ENCODE results near the gene AHNAK2.
"Not testable (repeated sequence)": the region's sequence is repeated elsewhere in the genome, so short reads cannot be mapped to it uniquely, and the experiment has no call there.

AHNAK2 gene

GRCh38 chr14:104895207-104895785, 82.9 kb downstream of the AHNAK2 start:
- DNase-seq = no peak

DNA sequence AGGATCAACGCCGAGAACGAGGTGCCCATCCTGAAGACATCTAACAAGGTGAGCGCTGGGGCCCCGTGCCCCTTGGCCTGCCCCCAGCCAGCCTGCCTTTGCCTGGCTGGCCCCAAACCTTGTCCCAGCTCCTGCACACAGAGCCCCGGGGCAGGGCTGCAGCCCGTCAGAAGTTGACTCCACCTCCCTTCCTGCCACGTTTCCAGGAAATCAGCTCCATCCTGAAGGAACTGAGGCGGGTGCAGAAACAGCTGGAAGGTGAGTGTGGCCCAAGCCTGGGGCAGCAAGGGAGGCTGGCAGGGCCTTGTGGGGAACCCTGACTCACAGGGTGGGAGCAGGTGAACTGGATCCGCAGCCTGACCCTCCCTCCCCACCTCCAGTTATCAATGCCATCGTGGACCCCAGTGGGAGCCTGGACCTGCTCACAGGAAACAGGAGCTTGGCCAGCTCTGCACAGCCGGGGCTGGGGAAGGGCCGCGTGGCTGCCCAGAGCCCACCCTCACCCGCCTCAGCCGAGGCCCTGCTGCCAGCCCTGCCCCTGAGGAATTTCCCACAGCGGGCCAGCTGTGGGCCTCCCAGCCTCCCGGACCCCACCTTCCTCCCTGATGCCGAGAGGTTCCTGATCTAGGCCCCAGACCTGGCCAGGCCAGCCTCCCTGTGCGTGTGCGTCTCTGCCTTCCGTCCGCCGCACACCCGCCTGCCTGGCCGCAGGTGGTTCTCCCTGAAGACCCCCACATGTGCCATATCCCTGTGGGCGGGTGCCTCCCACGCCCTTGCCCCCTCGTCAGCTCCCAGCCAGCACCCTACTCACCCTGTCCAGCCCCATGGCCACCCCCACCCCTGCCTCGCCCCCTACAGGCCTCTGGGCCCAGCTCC, 83.6 kb downstream of the AHNAK2 start:
- no peak for DNase-seq

GRCh38 chr14:104893435-104894207, 84.6 kb downstream of the AHNAK2 start:
- DNase-seq = no peak

- no peak for DNase-seq
Measured at GRCh38 chr14:104892531-104893434, 85.4 kb downstream of the AHNAK2 start.

DNA sequence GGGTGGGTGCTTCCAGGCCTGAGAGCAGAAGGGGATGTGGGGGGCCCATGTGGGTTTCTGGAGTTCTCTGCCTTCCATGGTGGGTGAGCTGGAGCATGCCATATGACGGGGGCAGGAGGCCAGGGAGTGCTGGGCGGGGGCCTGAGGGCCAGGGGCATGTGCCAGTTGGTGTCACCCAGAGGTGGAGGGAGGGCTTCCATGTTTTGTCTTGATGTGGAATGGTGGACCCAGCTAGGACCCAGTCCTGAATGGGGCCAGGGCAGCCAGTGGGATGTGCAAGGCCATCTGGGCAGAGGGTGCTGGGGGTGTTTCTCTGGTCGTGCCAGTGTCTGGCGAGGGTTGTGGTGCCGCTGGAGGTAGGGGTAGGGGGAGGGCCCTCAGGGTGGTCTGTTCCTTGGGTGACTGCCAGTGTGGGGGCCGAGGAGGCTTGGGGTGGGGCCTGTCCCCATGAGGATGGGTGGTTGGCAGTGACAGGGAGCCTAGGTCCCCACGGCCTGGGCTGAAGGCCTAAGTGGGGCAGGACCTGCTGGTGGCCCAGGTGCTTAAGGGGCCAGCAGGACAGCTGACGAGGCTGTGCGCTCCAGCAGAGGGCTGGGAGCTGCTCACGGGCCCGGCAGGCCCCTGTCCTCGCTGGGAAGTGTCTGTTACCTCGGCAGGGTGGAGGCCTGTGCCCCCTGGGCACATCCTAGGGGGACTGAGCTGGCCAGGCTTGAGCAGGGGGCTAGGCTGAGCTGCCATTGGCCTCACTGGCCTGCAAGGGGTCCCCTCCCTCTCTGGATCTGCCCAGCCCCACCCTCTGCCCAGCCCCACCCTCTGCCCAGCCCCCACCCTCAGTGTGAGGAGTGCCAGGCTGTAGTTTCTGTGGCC, 86.3 kb downstream of the AHNAK2 start:
- DNase-seq = no peak

DNA sequence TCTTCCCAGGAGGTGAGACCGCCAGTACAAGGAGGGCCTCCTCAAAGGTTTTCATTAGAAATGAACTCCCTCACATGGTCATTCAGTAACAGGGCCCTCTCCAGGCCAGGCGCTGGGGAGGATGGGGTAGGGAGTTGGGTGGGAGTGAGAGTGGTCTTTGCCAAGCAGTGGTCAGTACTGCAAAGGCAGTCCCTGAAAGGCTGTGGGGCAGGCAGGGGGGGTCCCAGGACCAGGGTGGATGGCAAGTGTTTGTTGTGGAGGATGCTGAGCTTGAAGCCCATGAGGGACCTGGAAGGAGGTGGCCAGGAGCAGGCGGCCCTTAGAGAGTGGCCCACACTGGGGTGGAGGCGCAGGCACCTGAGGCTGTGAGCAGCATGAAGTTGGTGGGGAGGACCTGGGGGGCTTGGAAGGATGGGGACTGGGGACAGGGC, 87.0 kb downstream of the AHNAK2 start:
- DNase-seq = no peak

GRCh38 chr14:104890292-104890691, 87.9 kb downstream of the AHNAK2 start:
- not testable (repeated sequence) for DNase-seq

GRCh38 chr14:104889375-104889757, 88.8 kb downstream of the AHNAK2 start:
- no peak for DNase-seq

DNA sequence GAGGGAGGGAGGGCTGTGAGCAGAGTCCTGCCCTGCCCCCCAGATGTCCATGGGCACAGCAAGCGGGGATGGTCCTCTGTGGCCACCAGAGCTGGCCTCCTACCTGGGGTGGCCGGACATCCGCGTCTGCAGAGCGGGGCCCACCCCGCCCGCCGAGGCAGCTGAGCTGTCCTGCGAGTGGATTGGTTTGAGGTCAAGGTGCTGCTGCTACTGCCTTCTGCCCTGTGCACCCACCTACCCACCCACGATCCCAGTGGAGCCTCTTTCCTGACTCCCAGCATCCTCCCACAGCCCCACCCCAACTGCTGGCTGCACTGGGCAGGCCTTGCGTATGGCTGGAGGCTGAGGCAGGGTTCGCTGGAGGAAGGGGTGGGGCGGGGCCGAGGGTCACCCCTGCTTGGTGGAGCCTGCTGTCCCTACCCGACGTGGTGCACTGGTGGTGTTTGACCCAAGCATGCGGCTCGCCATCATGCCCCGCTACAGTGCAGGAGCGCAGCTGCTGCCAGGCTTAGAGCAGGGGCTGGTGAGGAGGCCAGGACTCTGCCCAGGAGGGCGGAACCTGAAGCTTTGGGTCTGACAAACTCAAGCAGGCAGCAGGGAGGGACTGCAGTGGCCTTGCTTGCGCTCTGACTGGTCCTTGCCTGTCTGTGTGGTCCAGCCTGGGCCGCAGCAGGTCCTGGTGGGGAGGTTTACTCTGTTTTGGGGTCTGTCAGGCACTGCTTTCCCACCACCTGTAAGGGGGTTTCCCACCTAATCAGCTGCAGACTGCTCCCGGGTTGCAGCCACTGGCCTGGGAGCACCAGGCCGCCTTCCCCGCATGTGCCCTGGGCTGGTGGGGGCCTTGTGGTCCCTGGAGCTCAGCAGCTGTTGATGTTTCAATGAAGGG, 89.4 kb downstream of the AHNAK2 start:
- DNase-seq = no peak

DNA sequence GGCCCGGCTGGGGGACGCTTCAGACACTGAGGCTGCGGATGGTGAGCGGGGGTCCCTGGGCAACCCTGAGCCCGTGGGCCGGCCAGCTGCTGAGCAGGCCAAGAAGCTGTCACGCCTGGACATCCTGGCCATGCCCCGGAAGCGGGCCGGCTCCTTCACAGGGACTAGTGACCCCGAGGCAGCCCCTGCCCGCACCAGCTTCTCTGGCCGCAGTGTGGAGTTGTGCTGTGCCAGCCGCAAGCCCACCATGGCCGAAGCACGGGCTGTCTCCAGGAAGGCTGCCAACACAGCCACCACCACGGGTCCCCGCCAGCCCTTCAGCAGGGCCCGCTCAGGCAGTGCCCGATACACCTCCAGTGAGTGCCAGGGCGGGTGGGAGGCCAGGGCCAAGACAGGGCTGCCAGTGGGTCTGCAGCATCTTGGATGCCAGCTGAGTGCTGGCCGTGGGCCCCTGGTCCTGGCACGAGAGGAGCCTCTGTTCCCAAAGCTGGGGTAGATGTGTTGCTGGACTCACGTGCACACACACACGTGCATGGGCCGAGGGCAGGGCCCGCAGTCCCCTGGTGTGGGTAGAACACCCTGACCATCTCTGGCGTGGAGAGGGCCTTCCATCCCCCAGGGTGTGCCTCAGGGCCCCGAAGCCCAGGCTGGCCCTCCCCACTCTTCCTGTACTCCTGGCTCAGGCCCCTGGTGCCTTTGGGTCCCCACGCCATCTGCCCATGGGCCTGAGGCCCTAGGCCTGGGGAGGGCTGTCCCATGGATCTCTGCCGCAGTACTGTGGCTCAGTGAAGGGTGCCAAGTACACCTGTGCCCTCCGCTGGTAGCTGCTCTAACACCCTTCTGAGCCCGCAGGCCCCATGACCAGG, 90.3 kb downstream of the AHNAK2 start:
- DNase-seq = no peak
